ENCODE measurements around the gene EBF4.
A peak's percentile ranks its signal among the peaks of the same experiment; 100 is the strongest.
"Not testable (repeated sequence)": the region's sequence is repeated elsewhere in the genome, so short reads cannot be mapped to it uniquely, and the experiment has no call there.

EBF4 gene

GRCh38 chr20:2690718-2691117 lies 1.9 kb upstream of the EBF4 start:
- Histone ChIP-seq H3K27me3 (ENCODE audit: insufficient read depth, low read length) (no peaks in the 10 kb centered on the region), H3K36me3 (ENCODE audit: insufficient read depth, low read length) (no peaks in the 10 kb centered on the region), H3K9me3 (ENCODE audit: low read length) (no peaks in the 10 kb centered on the region), H3K4me3 (ENCODE audit: low read length) (no peak overlapping the region), H3K4me1 (ENCODE audit: insufficient read depth, low read length) (peaks cover 11% of the 10 kb centered on the region), H2AFZ (ENCODE audit: low read depth, low read length) (no peak overlapping the region)

- Histone ChIP-seq H3K27me3 (ENCODE audit: insufficient read depth, low read length) (no peaks in the 10 kb centered on the region), H3K36me3 (ENCODE audit: insufficient read depth, low read length) (no peaks in the 10 kb centered on the region), H2AFZ (ENCODE audit: low read depth, low read length) (no peak overlapping the region), H3K9me3 (ENCODE audit: low read length) (no peaks in the 10 kb centered on the region), H3K4me1 (ENCODE audit: insufficient read depth, low read length) (peaks cover 11% of the 10 kb centered on the region), H3K4me3 (ENCODE audit: low read length) (no peak overlapping the region)
Measured at GRCh38 chr20:2691127-2691526, 1.5 kb upstream of the EBF4 start.

GRCh38 chr20:2691663-2692035 lies 931 bp upstream of the EBF4 start:
- Histone ChIP-seq H3K4me3 (ENCODE audit: low read length) (peak overlapping the region; percentile 61), H3K9me3 (ENCODE audit: low read length) (no peaks in the 10 kb centered on the region), H2AFZ (ENCODE audit: low read depth, low read length) (peak overlapping the region; percentile 86), H3K27me3 (ENCODE audit: insufficient read depth, low read length) (no peaks in the 10 kb centered on the region), H3K36me3 (ENCODE audit: insufficient read depth, low read length) (no peaks in the 10 kb centered on the region), H3K4me1 (ENCODE audit: insufficient read depth, low read length) (peaks cover 11% of the 10 kb centered on the region)

- no peaks in the 10 kb centered on the region for H3K27me3 ChIP-seq (ENCODE audit: insufficient read depth, low read length)
- no peak overlapping the region for H2AFZ ChIP-seq (ENCODE audit: low read depth, low read length)
- no peaks in the 10 kb centered on the region for H3K36me3 ChIP-seq (ENCODE audit: insufficient read depth, low read length)
- H3K9me3 ChIP-seq (ENCODE audit: low read length) = no peaks in the 10 kb centered on the region
- H3K4me3 ChIP-seq (ENCODE audit: low read length) = peak overlapping the region; percentile 37
- peaks cover 16% of the 10 kb centered on the region for H3K4me1 ChIP-seq (ENCODE audit: insufficient read depth, low read length)
Measured at GRCh38 chr20:2692886-2693285, 306 bp downstream of the EBF4 start.

GRCh38 chr20:2693286-2694007 lies 867 bp downstream of the EBF4 start:
- no peaks in the 10 kb centered on the region for H3K27me3 ChIP-seq (ENCODE audit: insufficient read depth, low read length)
- no peaks in the 10 kb centered on the region for H3K9me3 ChIP-seq (ENCODE audit: low read length)
- H3K36me3 ChIP-seq (ENCODE audit: insufficient read depth, low read length) = no peaks in the 10 kb centered on the region
- H2AFZ ChIP-seq (ENCODE audit: low read depth, low read length) = no peak overlapping the region
- H3K4me3 ChIP-seq (ENCODE audit: low read length) = peak overlapping the region; percentile 37
- peaks cover 14% of the 10 kb centered on the region for H3K4me1 ChIP-seq (ENCODE audit: insufficient read depth, low read length)

- H3K9me3 ChIP-seq (ENCODE audit: low read length) = no peaks in the 10 kb centered on the region
- no peaks in the 10 kb centered on the region for H3K27me3 ChIP-seq (ENCODE audit: insufficient read depth, low read length)
- H3K36me3 ChIP-seq (ENCODE audit: insufficient read depth, low read length) = no peaks in the 10 kb centered on the region
- H2AFZ ChIP-seq (ENCODE audit: low read depth, low read length) = no peak overlapping the region
- H3K4me1 ChIP-seq (ENCODE audit: insufficient read depth, low read length) = peaks cover 13% of the 10 kb centered on the region
- no peak overlapping the region for H3K4me3 ChIP-seq (ENCODE audit: low read length)
Measured at GRCh38 chr20:2694008-2694471, 1.5 kb downstream of the EBF4 start.

- Histone ChIP-seq H3K36me3 (ENCODE audit: insufficient read depth, low read length) (no peaks in the 10 kb centered on the region), H3K4me3 (ENCODE audit: low read length) (no peak overlapping the region), H3K27me3 (ENCODE audit: insufficient read depth, low read length) (no peaks in the 10 kb centered on the region), H3K4me1 (ENCODE audit: insufficient read depth, low read length) (peaks cover 13% of the 10 kb centered on the region), H3K9me3 (ENCODE audit: low read length) (no peaks in the 10 kb centered on the region), H2AFZ (ENCODE audit: low read depth, low read length) (no peak overlapping the region)
Measured at GRCh38 chr20:2694519-2694918, 1.9 kb downstream of the EBF4 start.

GRCh38 chr20:2695206-2695983 lies 2.8 kb downstream of the EBF4 start:
- Histone ChIP-seq H3K9me3 (ENCODE audit: low read length) (no peaks in the 10 kb centered on the region), H3K4me1 (ENCODE audit: insufficient read depth, low read length) (peaks cover 13% of the 10 kb centered on the region), H3K4me3 (ENCODE audit: low read length) (no peak overlapping the region), H3K36me3 (ENCODE audit: insufficient read depth, low read length) (no peaks in the 10 kb centered on the region), H2AFZ (ENCODE audit: low read depth, low read length) (no peak overlapping the region), H3K27me3 (ENCODE audit: insufficient read depth, low read length) (no peaks in the 10 kb centered on the region)

GRCh38 chr20:2695984-2696525 lies 3.5 kb downstream of the EBF4 start:
- not testable (repeated sequence) for H3K27me3 ChIP-seq (ENCODE audit: insufficient read depth, low read length); H3K4me3 ChIP-seq (ENCODE audit: low read length); H2AFZ ChIP-seq (ENCODE audit: low read depth, low read length); H3K36me3 ChIP-seq (ENCODE audit: insufficient read depth, low read length); H3K9me3 ChIP-seq (ENCODE audit: low read length)
- peaks cover 13% of the 10 kb centered on the region for H3K4me1 ChIP-seq (ENCODE audit: insufficient read depth, low read length)

GRCh38 chr20:2696646-2697045 lies 4.1 kb downstream of the EBF4 start:
- no peaks in the 10 kb centered on the region for H3K36me3 ChIP-seq (ENCODE audit: insufficient read depth, low read length)
- peaks cover 13% of the 10 kb centered on the region for H3K4me1 ChIP-seq (ENCODE audit: insufficient read depth, low read length)
- H3K27me3 ChIP-seq (ENCODE audit: insufficient read depth, low read length) = no peaks in the 10 kb centered on the region
- no peak overlapping the region for H3K4me3 ChIP-seq (ENCODE audit: low read length)
- H2AFZ ChIP-seq (ENCODE audit: low read depth, low read length) = no peak overlapping the region
- no peaks in the 10 kb centered on the region for H3K9me3 ChIP-seq (ENCODE audit: low read length)

- Histone ChIP-seq H3K36me3 (ENCODE audit: insufficient read depth, low read length) (no peaks in the 10 kb centered on the region), H3K9me3 (ENCODE audit: low read length) (no peaks in the 10 kb centered on the region), H3K4me1 (ENCODE audit: insufficient read depth, low read length) (peaks cover 13% of the 10 kb centered on the region), H2AFZ (ENCODE audit: low read depth, low read length) (no peak overlapping the region), H3K27me3 (ENCODE audit: insufficient read depth, low read length) (no peaks in the 10 kb centered on the region), H3K4me3 (ENCODE audit: low read length) (no peak overlapping the region)
Measured at GRCh38 chr20:2697768-2698167, 5.2 kb downstream of the EBF4 start.

- H3K27me3 ChIP-seq (ENCODE audit: insufficient read depth, low read length) = no peaks in the 10 kb centered on the region
- H3K36me3 ChIP-seq (ENCODE audit: insufficient read depth, low read length) = no peaks in the 10 kb centered on the region
Measured at GRCh38 chr20:2698186-2698817, 5.7 kb downstream of the EBF4 start.

GRCh38 chr20:2698912-2699311 lies 6.3 kb downstream of the EBF4 start:
- H3K4me3 ChIP-seq (ENCODE audit: low read length) = no peak overlapping the region
- H2AFZ ChIP-seq (ENCODE audit: low read depth, low read length) = no peak overlapping the region
- H3K27me3 ChIP-seq (ENCODE audit: insufficient read depth, low read length) = no peaks in the 10 kb centered on the region
- no peaks in the 10 kb centered on the region for H3K36me3 ChIP-seq (ENCODE audit: insufficient read depth, low read length)
- no peaks in the 10 kb centered on the region for H3K9me3 ChIP-seq (ENCODE audit: low read length)
- peaks cover 13% of the 10 kb centered on the region for H3K4me1 ChIP-seq (ENCODE audit: insufficient read depth, low read length)

More at GRCh38 chr20:2698186-2698817, 5.7 kb downstream of the EBF4 start:
- no peaks in the 10 kb centered on the region for H3K9me3 ChIP-seq (ENCODE audit: low read length)
- H2AFZ ChIP-seq (ENCODE audit: low read depth, low read length) = no peak overlapping the region
- H3K4me1 ChIP-seq (ENCODE audit: insufficient read depth, low read length) = peaks cover 13% of the 10 kb centered on the region
- H3K4me3 ChIP-seq (ENCODE audit: low read length) = no peak overlapping the region
